Stimulated activated CD4-positive, alpha-beta T cell treated with anti-CD3 and anti-CD28 coated beads, Interleukin-1b, Interleukin-23, amount 100 ng/mL, for 24 hours (primary cell): ENCODE data around the gene ZNF521.

ENCODE experiments used
- DNase-seq, 4 experiments: peaks; one replicate each; pipeline ENCODE4 v3.0.0-alpha.2; 2020; ENCODE audit warnings: low read depth in 4 of 4, low spot score in 1 of 4

The ZNF521 gene

GRCh38 chr18:25251068-25251467, 100.9 kb downstream of the ZNF521 start:
- DNase-seq, result no peak

- no peak for DNase-seq
Measured at GRCh38 chr18:25250474-25250851, 101.5 kb downstream of the ZNF521 start.

GRCh38 chr18:25248755-25249154, 103.2 kb downstream of the ZNF521 start:
- DNase-seq, result no peak

GRCh38 chr18:25247725-25248124, 104.2 kb downstream of the ZNF521 start:
- DNase-seq, result no peak

GRCh38 chr18:25244924-25245698, 106.9 kb downstream of the ZNF521 start:
- DNase-seq, result no peak

GRCh38 chr18:25244170-25244569, 107.8 kb downstream of the ZNF521 start:
- DNase-seq, result no peak

- no peak for DNase-seq
Measured at GRCh38 chr18:25243754-25244153, 108.2 kb downstream of the ZNF521 start.

GRCh38 chr18:25243257-25243656, 108.7 kb downstream of the ZNF521 start:
- no peak for DNase-seq

GRCh38 chr18:25240420-25240770, 111.6 kb downstream of the ZNF521 start:
- no peak for DNase-seq

GRCh38 chr18:25239581-25240419, 112.2 kb downstream of the ZNF521 start:
- no peak for DNase-seq

GRCh38 chr18:25239151-25239550, 112.8 kb downstream of the ZNF521 start:
- DNase-seq, result no peak

GRCh38 chr18:25237571-25238267, 114.2 kb downstream of the ZNF521 start:
- no peak for DNase-seq

- no peak for DNase-seq
Measured at GRCh38 chr18:25236736-25237135, 115.2 kb downstream of the ZNF521 start.

- DNase-seq, result no peak
Measured at GRCh38 chr18:25235401-25236042, 116.4 kb downstream of the ZNF521 start.

- DNase-seq, result no peak
Measured at GRCh38 chr18:25234740-25235345, 117.1 kb downstream of the ZNF521 start.

- DNase-seq, result no peak
Measured at GRCh38 chr18:25234322-25234639, 117.7 kb downstream of the ZNF521 start.

GRCh38 chr18:25233528-25234321, 118.2 kb downstream of the ZNF521 start:
- DNase-seq, result no peak

- no peak for DNase-seq
Measured at GRCh38 chr18:25231327-25231691, 120.7 kb downstream of the ZNF521 start.

GRCh38 chr18:25230658-25231326, 121.2 kb downstream of the ZNF521 start:
- no peak for DNase-seq

- DNase-seq, result no peak
Measured at GRCh38 chr18:25229920-25230319, 122.0 kb downstream of the ZNF521 start.
